PFSK-1 (cell line): ENCODE results near the gene TRMT44.

Source experiments
- FOXP2 ChIP-seq: optimal IDR thresholded peaks from 2 replicates; pipeline ENCODE3; 2011; ENCODE audit warnings: borderline replicate concordance, control low read depth, inconsistent platforms; ENCODE audit not compliant: insufficient read depth; ENCODE audit errors: extremely low read length, extremely low read depth
- POLR2AphosphoS5 ChIP-seq: IDR thresholded peaks from 2 replicates; pipeline ENCODE4 v1.6.1; 2012; ENCODE audit warnings: low read depth, mild to moderate bottlenecking, control low read depth, low read length, moderate library complexity
- REST ChIP-seq, 2 experiments: IDR thresholded peaks; 2 replicates each; pipeline versions ENCODE4 v1.6.1 to v1.8.0; 2011 to 2012; ENCODE audit warnings: low read depth in 2 of 2, low read length in 2 of 2, control low read depth in 1 of 2, inconsistent platforms in 1 of 2, mild to moderate bottlenecking in 1 of 2, moderate library complexity in 1 of 2; ENCODE audit not compliant: insufficient read depth in 1 of 2
- SIN3A ChIP-seq: IDR thresholded peaks from 2 replicates; pipeline ENCODE4 v1.6.1; 2012; ENCODE audit warnings: mild to moderate bottlenecking, low read length, moderate library complexity, borderline replicate concordance; ENCODE audit not compliant: insufficient read depth
- TAF1 ChIP-seq: IDR thresholded peaks from 2 replicates; pipeline ENCODE4 v1.6.1; 2012; ENCODE audit warnings: low read length, control low read depth, borderline replicate concordance; ENCODE audit not compliant: insufficient read depth

Gene TRMT44

GRCh38 chr4:8411351-8412180 lies 29.0 kb upstream of the TRMT44 start:
- no peak for TF ChIP-seq REST (IDR thresholded peaks at IDR 0.05; ENCODE audit: insufficient read depth in 1 of 2, low read depth in 2 of 2, low read length in 2 of 2)
- no peak for TF ChIP-seq TAF1
- TF ChIP-seq POLR2AphosphoS5 = no peak
- TF ChIP-seq FOXP2 = no peak
- TF ChIP-seq SIN3A = no peak

- no peak for TF ChIP-seq TAF1
- TF ChIP-seq POLR2AphosphoS5 = no peak
- TF ChIP-seq REST (IDR thresholded peaks at IDR 0.05; ENCODE audit: insufficient read depth in 1 of 2, low read depth in 2 of 2, low read length in 2 of 2) = no peak
- TF ChIP-seq SIN3A = no peak
- no peak for TF ChIP-seq FOXP2
Measured at GRCh38 chr4:8412288-8412687, 28.3 kb upstream of the TRMT44 start.

- TF ChIP-seq REST (IDR thresholded peaks at IDR 0.05; ENCODE audit: insufficient read depth in 1 of 2, low read depth in 2 of 2, low read length in 2 of 2) (no peak), TAF1 (no peak), POLR2AphosphoS5 (no peak), SIN3A (no peak), FOXP2 (no peak)
Measured at GRCh38 chr4:8414377-8414776, 26.2 kb upstream of the TRMT44 start.

GRCh38 chr4:8417071-8417614 lies 23.4 kb upstream of the TRMT44 start:
- TF ChIP-seq POLR2AphosphoS5 (no peak), TAF1 (no peak), SIN3A (no peak), FOXP2 (no peak), REST (IDR thresholded peaks at IDR 0.05; ENCODE audit: insufficient read depth in 1 of 2, low read depth in 2 of 2, low read length in 2 of 2) (no peak)
